Hepatocyte (in vitro differentiated cells): ENCODE measurements around the gene PCOLCE2.

Experiments
- EZH2 ChIP-seq: fragments of 200-600 bp; sonication (generic); IDR thresholded peaks from 2 replicates; pipeline ENCODE4 v1.6.1; 2016; ENCODE audit warnings: antibody characterized with exemption, mild to moderate bottlenecking, borderline replicate concordance
- TF ChIP-seq, protein P1 (sequence below): fragments of 200-600 bp; sonication (generic); IDR thresholded peaks from 2 replicates; pipeline ENCODE4 v1.5.1; 2016; ENCODE audit warnings: antibody characterized with exemption, mild to moderate bottlenecking; ENCODE audit not compliant: poor library complexity

DNA sequence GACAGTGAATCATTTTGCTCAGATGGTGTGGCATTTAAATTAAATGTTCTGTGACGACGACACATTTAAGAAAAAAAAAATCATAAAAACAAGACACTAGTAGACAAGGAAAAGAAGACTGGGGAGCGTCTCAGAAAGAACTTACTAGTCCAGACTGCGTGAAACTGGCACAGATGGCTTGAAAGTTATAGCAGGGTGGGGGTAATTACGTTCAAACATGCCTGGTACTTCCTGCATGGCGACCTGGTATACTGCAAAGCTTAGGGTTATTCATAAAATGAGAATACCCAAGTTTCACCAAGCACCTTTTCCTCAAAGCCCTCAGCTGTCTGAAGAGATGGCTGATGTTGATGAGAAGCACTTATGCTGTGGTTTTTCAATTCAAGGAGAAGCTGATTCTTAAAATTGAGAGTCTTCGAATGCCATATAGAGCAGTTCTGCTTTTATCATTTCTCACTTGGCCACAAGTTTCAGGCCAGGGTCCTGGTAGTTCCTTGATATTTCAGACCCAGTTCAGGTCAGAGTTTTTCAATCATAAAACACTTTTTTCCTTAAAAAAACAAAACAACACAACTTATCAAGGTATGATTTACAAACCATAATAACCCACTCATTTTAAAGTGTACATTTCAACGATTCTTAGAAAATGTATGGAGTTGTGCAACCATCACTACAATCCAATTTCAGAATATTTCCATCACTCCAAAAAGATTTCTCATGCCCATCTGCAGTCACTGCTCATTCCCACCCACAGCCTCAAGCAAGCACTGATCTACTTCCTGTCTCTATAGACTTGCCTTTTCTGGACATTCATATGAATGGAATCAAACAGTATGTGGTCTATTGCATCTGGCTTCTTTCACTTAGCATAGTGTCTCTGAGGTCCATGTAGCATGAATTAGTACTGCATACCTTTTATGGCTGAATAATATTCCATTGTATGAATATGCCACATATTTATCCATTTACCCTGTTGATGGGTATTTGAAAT lies 24.7 kb downstream of the PCOLCE2 start:
- TF ChIP-seq, protein P1, sequence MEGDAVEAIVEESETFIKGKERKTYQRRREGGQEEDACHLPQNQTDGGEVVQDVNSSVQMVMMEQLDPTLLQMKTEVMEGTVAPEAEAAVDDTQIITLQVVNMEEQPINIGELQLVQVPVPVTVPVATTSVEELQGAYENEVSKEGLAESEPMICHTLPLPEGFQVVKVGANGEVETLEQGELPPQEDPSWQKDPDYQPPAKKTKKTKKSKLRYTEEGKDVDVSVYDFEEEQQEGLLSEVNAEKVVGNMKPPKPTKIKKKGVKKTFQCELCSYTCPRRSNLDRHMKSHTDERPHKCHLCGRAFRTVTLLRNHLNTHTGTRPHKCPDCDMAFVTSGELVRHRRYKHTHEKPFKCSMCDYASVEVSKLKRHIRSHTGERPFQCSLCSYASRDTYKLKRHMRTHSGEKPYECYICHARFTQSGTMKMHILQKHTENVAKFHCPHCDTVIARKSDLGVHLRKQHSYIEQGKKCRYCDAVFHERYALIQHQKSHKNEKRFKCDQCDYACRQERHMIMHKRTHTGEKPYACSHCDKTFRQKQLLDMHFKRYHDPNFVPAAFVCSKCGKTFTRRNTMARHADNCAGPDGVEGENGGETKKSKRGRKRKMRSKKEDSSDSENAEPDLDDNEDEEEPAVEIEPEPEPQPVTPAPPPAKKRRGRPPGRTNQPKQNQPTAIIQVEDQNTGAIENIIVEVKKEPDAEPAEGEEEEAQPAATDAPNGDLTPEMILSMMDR = no peak
- TF ChIP-seq EZH2 = no peak
